SK-N-SH treated with all-trans-retinoic acid at 6 μM for 48 hours (cell line): ENCODE measurements around the gene PRKCE.

Experiments used
- PPARA ChIP-seq: fragments of 250-450 bp; sonication (Bioruptor Pico); IDR thresholded peaks from 2 replicates; pipeline ENCODE4 v1.5.0; 2020; ENCODE audit warnings: mild to moderate bottlenecking, borderline replicate concordance
- SNAI2 ChIP-seq: fragments of 250-450 bp; sonication (Bioruptor Pico); IDR thresholded peaks from 2 replicates; pipeline ENCODE4 v1.5.0; 2020; ENCODE audit warnings: mild to moderate bottlenecking, moderate library complexity

DNA sequence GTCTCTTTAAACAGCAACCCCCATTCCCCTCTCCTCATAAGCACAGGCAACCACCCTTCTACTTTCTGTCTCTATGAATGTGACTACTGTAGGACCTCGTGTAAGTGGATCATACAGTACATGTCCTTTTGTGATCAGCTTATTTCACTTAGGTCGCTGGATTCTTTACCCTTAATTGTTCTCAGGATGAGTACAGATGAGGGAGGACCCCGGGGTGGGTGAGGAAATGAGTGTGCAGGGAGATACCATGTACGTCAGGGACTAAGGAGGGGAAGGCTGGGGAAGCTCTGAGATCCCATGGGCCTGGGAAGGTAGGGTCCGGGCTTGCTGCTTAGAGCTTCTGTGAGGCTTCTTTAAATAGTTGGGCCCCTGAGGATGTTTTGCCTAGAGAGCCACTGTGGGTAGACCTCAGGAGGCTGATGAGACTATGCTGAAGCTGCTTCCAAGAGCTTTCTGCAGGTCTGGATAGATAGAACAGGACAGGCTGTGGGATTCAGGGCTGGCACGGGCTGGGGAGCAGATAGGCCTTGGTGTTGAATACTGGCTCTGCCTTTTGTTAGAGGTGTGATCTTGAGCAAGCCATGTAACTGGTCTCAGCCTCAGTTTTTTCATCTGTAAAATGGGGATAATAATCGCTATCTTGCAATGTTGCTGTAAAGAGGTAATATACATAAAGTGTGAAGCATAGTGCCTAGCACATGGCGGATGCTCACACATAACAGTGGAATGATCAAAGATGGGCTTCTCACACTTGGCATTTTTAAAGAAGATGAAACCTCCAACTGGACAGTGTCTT, 155.3 kb downstream of the PRKCE start:
- TF ChIP-seq SNAI2 (CRISPR knock-in tag): no peak
- TF ChIP-seq PPARA (CRISPR knock-in tag): no peak
